GM11168 (cell line): ENCODE measurements around the gene GRM7.

Experiments used
- in situ Hi-C: fragments of 300-500 bp; cut with MboI; formaldehyde crosslinking; loops from one replicate; pipeline ENCODE4 v1.12.0; 2022; ENCODE audit warnings: low sequenced_read_pairs; ENCODE audit not compliant: unreplicated experiment

Gene GRM7

GRCh38 chr3:7683426-7683825 lies 822.5 kb downstream of the GRM7 start:
- in situ Hi-C loops, result no loop called here

- in situ Hi-C loops, result no loop called here
Measured at GRCh38 chr3:7684182-7684715, 823.3 kb downstream of the GRM7 start.

GRCh38 chr3:7687428-7688147 lies 826.7 kb downstream of the GRM7 start:
- in situ Hi-C loops, result no loop called here

GRCh38 chr3:7692866-7693265 lies 832.0 kb downstream of the GRM7 start:
- in situ Hi-C loops, result no loop called here

GRCh38 chr3:7693976-7694375 lies 833.1 kb downstream of the GRM7 start:
- in situ Hi-C loops, result no loop called here

- in situ Hi-C loops, result no loop called here
Measured at GRCh38 chr3:7695049-7695448, 834.1 kb downstream of the GRM7 start.

GRCh38 chr3:7696320-7696719 lies 835.4 kb downstream of the GRM7 start:
- in situ Hi-C loops, result no loop called here

GRCh38 chr3:7697548-7697947 lies 836.6 kb downstream of the GRM7 start:
- in situ Hi-C loops, result no loop called here

- in situ Hi-C loops, result no loop called here
Measured at GRCh38 chr3:7700539-7700938, 839.6 kb downstream of the GRM7 start.

GRCh38 chr3:7700977-7701376 lies 840.1 kb downstream of the GRM7 start:
- in situ Hi-C loops, result no loop called here

- in situ Hi-C loops, result no loop called here
Measured at GRCh38 chr3:7707187-7707586, 846.3 kb downstream of the GRM7 start.

- in situ Hi-C loops, result no loop called here
Measured at GRCh38 chr3:7709376-7710082, 848.6 kb downstream of the GRM7 start.

GRCh38 chr3:7710284-7710683 lies 849.4 kb downstream of the GRM7 start:
- in situ Hi-C loops, result no loop called here

- in situ Hi-C loops, result no loop called here
Measured at GRCh38 chr3:7713724-7714123, 852.8 kb downstream of the GRM7 start.

- in situ Hi-C loops, result no loop called here
Measured at GRCh38 chr3:7720649-7721297, 859.9 kb downstream of the GRM7 start.

GRCh38 chr3:7721869-7722268 lies 861.0 kb downstream of the GRM7 start:
- in situ Hi-C loops, result no loop called here

GRCh38 chr3:7728566-7729519 lies 867.9 kb downstream of the GRM7 start:
- in situ Hi-C loops, result no loop called here

GRCh38 chr3:7733933-7734332 lies 873.0 kb downstream of the GRM7 start:
- in situ Hi-C loops, result no loop called here

GRCh38 chr3:7734456-7734855 lies 873.5 kb downstream of the GRM7 start:
- in situ Hi-C loops, result no loop called here

GRCh38 chr3:7737263-7737662 lies 876.3 kb downstream of the GRM7 start:
- in situ Hi-C loops, result no loop called here
